ENCODE measurements around the gene TRPM1. TPM values are rescaled to one million over a fixed set of nuclear protein-coding genes. Genes with fewer than 3 reads are reported as not detected.

Gene TRPM1
- polyA plus RNA-seq, 2 of the 4 experiments (the other 2 are of a cell fraction), result not detected

DNA sequence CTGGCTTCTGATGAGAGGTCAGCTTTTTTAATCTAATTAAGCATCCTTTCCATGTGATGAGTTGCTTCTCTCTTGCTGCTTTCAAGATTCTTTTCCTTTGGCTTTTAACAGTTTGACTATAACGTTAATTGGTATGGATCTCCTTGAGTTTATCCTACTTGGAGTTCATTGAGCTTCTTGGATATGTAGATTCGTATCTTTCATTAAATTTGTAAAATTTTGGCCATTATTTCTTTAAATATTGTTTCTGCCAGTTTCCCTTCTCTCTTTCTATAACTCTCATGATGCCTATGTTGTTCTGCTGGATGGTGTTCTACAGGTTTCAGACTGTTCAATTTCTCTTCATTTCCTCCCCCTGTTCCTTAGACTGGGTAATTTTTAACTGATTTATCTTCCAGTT is 89.1 kb downstream of the TRPM1 start:
- DNase-seq (ENCODE audit: low read depth in 1 of 2, low spot score in 1 of 2), result no peak
- TF ChIP-seq RAD21 (conservative IDR thresholded peaks at IDR 0.05 in 1 of 2, IDR thresholded peaks at IDR 0.05 in 1 of 2), result no peak
- TF ChIP-seq, protein P1, sequence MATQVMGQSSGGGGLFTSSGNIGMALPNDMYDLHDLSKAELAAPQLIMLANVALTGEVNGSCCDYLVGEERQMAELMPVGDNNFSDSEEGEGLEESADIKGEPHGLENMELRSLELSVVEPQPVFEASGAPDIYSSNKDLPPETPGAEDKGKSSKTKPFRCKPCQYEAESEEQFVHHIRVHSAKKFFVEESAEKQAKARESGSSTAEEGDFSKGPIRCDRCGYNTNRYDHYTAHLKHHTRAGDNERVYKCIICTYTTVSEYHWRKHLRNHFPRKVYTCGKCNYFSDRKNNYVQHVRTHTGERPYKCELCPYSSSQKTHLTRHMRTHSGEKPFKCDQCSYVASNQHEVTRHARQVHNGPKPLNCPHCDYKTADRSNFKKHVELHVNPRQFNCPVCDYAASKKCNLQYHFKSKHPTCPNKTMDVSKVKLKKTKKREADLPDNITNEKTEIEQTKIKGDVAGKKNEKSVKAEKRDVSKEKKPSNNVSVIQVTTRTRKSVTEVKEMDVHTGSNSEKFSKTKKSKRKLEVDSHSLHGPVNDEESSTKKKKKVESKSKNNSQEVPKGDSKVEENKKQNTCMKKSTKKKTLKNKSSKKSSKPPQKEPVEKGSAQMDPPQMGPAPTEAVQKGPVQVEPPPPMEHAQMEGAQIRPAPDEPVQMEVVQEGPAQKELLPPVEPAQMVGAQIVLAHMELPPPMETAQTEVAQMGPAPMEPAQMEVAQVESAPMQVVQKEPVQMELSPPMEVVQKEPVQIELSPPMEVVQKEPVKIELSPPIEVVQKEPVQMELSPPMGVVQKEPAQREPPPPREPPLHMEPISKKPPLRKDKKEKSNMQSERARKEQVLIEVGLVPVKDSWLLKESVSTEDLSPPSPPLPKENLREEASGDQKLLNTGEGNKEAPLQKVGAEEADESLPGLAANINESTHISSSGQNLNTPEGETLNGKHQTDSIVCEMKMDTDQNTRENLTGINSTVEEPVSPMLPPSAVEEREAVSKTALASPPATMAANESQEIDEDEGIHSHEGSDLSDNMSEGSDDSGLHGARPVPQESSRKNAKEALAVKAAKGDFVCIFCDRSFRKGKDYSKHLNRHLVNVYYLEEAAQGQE (IDR thresholded peaks at IDR 0.05), result no peak
- no peak for TF ChIP-seq SREBF2 (IDR thresholded peaks at IDR 0.05)
- TF ChIP-seq FOSB (CRISPR knock-in tag; IDR thresholded peaks at IDR 0.05), result no peak
- no peak for TF ChIP-seq MAFK (IDR thresholded peaks at IDR 0.05; ENCODE audit: partially characterized antibody)
- TF ChIP-seq, protein P2, sequence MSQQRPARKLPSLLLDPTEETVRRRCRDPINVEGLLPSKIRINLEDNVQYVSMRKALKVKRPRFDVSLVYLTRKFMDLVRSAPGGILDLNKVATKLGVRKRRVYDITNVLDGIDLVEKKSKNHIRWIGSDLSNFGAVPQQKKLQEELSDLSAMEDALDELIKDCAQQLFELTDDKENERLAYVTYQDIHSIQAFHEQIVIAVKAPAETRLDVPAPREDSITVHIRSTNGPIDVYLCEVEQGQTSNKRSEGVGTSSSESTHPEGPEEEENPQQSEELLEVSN (IDR thresholded peaks at IDR 0.05; ENCODE audit: borderline replicate concordance, low read depth), result no peak
- TF ChIP-seq ZSCAN20 (CRISPR knock-in tag; IDR thresholded peaks at IDR 0.05), result no peak
- TF ChIP-seq, protein P3, sequence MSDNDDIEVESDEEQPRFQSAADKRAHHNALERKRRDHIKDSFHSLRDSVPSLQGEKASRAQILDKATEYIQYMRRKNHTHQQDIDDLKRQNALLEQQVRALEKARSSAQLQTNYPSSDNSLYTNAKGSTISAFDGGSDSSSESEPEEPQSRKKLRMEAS (IDR thresholded peaks at IDR 0.05), result no peak
- TF ChIP-seq, protein P4, sequence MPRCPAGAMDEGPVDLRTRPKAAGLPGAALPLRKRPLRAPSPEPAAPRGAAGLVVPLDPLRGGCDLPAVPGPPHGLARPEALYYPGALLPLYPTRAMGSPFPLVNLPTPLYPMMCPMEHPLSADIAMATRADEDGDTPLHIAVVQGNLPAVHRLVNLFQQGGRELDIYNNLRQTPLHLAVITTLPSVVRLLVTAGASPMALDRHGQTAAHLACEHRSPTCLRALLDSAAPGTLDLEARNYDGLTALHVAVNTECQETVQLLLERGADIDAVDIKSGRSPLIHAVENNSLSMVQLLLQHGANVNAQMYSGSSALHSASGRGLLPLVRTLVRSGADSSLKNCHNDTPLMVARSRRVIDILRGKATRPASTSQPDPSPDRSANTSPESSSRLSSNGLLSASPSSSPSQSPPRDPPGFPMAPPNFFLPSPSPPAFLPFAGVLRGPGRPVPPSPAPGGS (IDR thresholded peaks at IDR 0.05), result no peak
- TF ChIP-seq EHF (CRISPR knock-in tag; IDR thresholded peaks at IDR 0.05), result no peak
- 6% methylated on average over 2 of the region's 2 CpGs for WGBS (ENCODE audit: missing lambda C conversion rate)
- H3K4me3 ChIP-seq, result no peak overlapping the region
- H3K27ac ChIP-seq, result no peak overlapping the region
- ChIA-PET CTCF (interaction anchor here (1.5 kb wide), 1 partner anchor 10 kb away, joined by 4 read pairs; no protein-coding TSS in a partner anchor), POLR2A (no interaction called here)
- H3K4me2 ChIP-seq, result no peak overlapping the region
- FAIRE-seq, result no peak
- peaks cover 22% of the 10 kb centered on the region for H3K9me3 ChIP-seq
- no peak for ATAC-seq
- no peaks in the 10 kb centered on the region; the same call in 2 of the 3 replicates for H3K4me1 ChIP-seq

DNA sequence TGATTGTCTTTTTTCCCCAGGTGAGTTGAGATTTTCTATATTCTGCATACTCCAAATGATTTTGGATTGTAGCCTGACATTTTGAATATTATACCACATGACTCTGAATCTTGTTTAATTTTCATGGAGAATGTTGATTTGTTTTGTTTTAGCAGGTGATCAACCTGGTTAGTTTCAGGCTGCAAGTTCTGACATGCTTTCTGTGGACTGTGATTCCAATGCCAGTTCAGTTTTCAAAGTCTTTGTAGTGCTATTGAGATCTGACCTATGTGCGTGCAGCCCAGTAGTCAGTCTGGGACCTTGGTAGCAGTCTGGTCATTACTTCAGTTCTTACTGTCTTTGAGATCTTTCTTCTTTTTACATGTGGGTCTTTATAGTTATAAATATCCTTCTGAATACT is 91.5 kb downstream of the TRPM1 start:
- Histone ChIP-seq H3K4me2 (no peak overlapping the region), H3K4me3 (no peak overlapping the region), H3K27ac (no peak overlapping the region), H3K4me1 (no peaks in the 10 kb centered on the region), H3K9me3 (peaks cover 22% of the 10 kb centered on the region)
- POLR2A ChIA-PET, result no interaction called here
- CTCF ChIA-PET, result no interaction called here
- WGBS (ENCODE audit: missing lambda C conversion rate), result 91% methylated on average over 1 of the region's 1 CpG
- ATAC-seq (no peak), DNase-seq (ENCODE audit: low read depth in 1 of 2, low spot score in 1 of 2) (no peak), FAIRE-seq (no peak)
- TF ChIP-seq MAFK (IDR thresholded peaks at IDR 0.05; ENCODE audit: partially characterized antibody) (no peak), HOXA7 (CRISPR knock-in tag; IDR thresholded peaks at IDR 0.05) (no peak), HDAC2 (IDR thresholded peaks at IDR 0.05) (no peak), KDM5A (IDR thresholded peaks at IDR 0.05) (no peak), HOXB13 (CRISPR knock-in tag; IDR thresholded peaks at IDR 0.05; ENCODE audit: low read depth) (no peak), PHF8 (IDR thresholded peaks at IDR 0.05; ENCODE audit: borderline replicate concordance, low read depth) (no peak), GATA3 (IDR thresholded peaks at IDR 0.05; ENCODE audit: borderline replicate concordance) (no peak), CBX8 (IDR thresholded peaks at IDR 0.05) (no peak), MAZ (IDR thresholded peaks at IDR 0.05; ENCODE audit: borderline replicate concordance, low read depth, low read length) (no peak), RARB (CRISPR knock-in tag; IDR thresholded peaks at IDR 0.05) (no peak), ZC3H11A (IDR thresholded peaks at IDR 0.05) (no peak), CBX2 (IDR thresholded peaks at IDR 0.05; ENCODE audit: borderline replicate concordance, low read depth) (no peak), CHD4 (IDR thresholded peaks at IDR 0.05; ENCODE audit: borderline replicate concordance) (no peak), EHMT2 (IDR thresholded peaks at IDR 0.05; ENCODE audit: low read depth) (no peak), POLR2AphosphoS2 (conservative IDR thresholded peaks at IDR 0.05; ENCODE audit: low read length) (no peak)
- TF ChIP-seq, protein P5, sequence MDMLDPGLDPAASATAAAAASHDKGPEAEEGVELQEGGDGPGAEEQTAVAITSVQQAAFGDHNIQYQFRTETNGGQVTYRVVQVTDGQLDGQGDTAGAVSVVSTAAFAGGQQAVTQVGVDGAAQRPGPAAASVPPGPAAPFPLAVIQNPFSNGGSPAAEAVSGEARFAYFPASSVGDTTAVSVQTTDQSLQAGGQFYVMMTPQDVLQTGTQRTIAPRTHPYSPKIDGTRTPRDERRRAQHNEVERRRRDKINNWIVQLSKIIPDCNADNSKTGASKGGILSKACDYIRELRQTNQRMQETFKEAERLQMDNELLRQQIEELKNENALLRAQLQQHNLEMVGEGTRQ (IDR thresholded peaks at IDR 0.05), result no peak
- TF ChIP-seq, protein P6, sequence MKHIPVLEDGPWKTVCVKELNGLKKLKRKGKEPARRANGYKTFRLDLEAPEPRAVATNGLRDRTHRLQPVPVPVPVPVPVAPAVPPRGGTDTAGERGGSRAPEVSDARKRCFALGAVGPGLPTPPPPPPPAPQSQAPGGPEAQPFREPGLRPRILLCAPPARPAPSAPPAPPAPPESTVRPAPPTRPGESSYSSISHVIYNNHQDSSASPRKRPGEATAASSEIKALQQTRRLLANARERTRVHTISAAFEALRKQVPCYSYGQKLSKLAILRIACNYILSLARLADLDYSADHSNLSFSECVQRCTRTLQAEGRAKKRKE (CRISPR knock-in tag; IDR thresholded peaks at IDR 0.05; ENCODE audit: low read depth), result no peak
- TF ChIP-seq, protein P2 (IDR thresholded peaks at IDR 0.05; ENCODE audit: borderline replicate concordance, low read depth), result no peak
